ENCODE results near the gene SFMBT2.
"Not testable (repeated sequence)": the region's sequence is repeated elsewhere in the genome, so short reads cannot be mapped to it uniquely, and the experiment has no call there.

The SFMBT2 gene

DNA sequence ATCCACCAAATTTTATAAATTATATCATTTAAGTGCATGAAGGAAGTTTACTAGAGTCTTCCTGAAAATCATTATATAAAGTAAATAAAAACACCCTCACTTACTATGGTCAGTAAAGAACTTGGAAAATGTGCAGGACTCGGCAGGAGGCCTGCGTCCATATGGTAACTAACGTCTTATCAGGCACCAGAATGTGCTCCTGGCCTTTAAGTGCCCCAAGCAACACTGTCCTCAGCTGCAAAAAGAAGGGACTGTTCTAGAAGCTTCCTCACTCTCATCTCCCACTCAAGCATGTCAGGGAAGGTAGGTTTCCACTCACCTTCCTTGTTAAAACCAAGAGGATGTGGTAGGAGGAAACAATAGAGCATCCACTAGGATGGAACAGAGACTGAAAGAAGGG is 11.3 kb downstream of the SFMBT2 start:
- no peak overlapping the region for H3K4me3 ChIP-seq (ENCODE audit: low read depth, low read length)
- in situ Hi-C loops (cut with HindIII; ENCODE audit: low sequenced_read_pairs), result no loop called here
- no peak for DNase-seq (ENCODE audit: low read depth)
- TF ChIP-seq, protein P1, sequence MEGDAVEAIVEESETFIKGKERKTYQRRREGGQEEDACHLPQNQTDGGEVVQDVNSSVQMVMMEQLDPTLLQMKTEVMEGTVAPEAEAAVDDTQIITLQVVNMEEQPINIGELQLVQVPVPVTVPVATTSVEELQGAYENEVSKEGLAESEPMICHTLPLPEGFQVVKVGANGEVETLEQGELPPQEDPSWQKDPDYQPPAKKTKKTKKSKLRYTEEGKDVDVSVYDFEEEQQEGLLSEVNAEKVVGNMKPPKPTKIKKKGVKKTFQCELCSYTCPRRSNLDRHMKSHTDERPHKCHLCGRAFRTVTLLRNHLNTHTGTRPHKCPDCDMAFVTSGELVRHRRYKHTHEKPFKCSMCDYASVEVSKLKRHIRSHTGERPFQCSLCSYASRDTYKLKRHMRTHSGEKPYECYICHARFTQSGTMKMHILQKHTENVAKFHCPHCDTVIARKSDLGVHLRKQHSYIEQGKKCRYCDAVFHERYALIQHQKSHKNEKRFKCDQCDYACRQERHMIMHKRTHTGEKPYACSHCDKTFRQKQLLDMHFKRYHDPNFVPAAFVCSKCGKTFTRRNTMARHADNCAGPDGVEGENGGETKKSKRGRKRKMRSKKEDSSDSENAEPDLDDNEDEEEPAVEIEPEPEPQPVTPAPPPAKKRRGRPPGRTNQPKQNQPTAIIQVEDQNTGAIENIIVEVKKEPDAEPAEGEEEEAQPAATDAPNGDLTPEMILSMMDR (IDR thresholded peaks at IDR 0.05; ENCODE audit: low read depth, low read length, missing control alignments), result no peak

DNA sequence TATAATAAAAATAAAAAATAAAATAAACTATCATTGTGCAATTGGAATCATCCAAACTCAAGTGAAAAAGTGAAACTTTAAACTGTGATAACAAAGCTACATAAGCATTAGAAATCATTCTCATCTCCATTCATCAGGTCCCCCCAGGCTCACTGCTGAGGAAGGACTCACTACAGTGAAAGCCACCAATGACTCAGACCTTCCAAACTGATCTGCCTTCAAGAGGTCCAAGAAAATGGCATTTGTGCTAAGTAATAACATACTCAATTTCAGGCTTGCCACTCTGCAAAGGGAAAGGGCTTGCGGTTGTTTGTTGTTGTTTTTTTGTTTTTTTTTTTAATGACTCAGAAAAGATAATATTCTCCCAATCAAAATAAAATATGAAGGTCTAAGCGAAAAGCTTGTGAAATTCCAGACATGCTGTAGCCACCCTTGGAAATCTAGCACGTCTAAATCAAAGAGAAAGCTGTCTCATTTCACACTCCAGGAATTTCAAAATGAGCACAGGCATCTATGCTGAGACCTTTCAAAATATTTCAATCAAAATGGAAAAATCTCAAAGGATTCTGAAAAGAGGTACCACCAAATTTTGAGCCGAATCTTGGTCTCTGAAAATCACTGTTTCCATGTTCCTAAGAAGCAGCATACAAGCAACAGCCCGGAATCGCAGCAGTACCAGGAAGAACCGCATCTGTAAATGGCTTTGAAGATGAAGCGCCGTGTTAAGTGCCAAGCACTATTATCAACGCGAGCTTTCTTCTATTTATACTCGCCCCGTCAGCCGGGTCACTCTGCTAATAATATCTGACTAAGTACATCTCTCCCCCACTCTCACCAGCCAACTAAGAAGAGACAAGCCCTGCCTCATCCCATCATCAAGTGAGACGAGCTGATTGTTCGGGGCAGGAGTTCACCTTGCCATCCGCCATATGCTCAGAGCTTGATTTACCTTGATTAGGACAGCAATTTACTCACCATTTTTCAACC is 13.5 kb downstream of the SFMBT2 start:
- no peak for DNase-seq (ENCODE audit: low read depth)
- TF ChIP-seq, protein P1 (IDR thresholded peaks at IDR 0.05; ENCODE audit: low read depth, low read length, missing control alignments), result no peak
- in situ Hi-C loops (cut with HindIII; ENCODE audit: low sequenced_read_pairs), result no loop called here
- H3K4me3 ChIP-seq (ENCODE audit: low read depth, low read length), result no peak overlapping the region

DNA sequence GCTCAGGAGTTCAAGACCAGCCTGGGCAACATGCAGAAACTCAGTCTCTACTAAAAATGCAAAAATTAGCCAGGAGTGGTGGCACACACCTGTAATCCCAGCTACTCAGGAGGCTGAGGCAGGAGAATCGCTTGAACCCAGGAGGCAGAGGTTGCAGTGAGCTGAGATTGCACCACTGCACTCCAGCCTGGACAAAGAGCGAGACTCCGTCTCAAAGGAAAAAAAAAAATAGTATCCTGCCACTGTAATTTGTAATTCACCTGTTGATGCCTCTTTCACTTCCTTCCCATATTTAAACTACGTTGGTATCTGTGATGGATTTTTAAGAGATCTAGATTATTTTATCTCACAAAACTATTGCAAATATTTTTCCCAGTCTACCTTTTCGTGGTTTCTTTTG is 18.5 kb downstream of the SFMBT2 start:
- DNase-seq (ENCODE audit: low read depth); H3K4me3 ChIP-seq (ENCODE audit: low read depth, low read length); in situ Hi-C loops (cut with HindIII; ENCODE audit: low sequenced_read_pairs): not testable (repeated sequence)

DNA sequence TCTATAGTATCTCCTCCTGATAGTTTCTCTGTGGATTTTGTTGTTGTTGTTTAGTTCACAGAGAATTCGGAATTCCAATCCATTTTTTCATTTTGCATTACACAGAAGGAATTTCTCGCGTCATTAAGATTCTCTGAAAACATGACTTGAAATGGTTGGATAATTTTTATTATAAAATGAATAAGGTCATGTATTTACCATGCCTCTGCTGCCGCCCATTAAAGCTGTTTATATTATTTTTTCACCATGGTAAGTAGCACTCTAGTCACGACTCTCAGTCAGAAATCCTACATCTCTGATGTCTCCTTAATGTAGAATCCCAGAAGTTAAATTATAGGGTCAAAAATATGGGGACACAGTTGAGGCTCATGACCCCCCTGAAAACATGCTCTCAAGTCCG is 19.1 kb downstream of the SFMBT2 start:
- no peak for DNase-seq (ENCODE audit: low read depth)
- in situ Hi-C loops (cut with HindIII; ENCODE audit: low sequenced_read_pairs), result no loop called here
- no peak overlapping the region for H3K4me3 ChIP-seq (ENCODE audit: low read depth, low read length)
- TF ChIP-seq, protein P1 (IDR thresholded peaks at IDR 0.05; ENCODE audit: low read depth, low read length, missing control alignments), result no peak

DNA sequence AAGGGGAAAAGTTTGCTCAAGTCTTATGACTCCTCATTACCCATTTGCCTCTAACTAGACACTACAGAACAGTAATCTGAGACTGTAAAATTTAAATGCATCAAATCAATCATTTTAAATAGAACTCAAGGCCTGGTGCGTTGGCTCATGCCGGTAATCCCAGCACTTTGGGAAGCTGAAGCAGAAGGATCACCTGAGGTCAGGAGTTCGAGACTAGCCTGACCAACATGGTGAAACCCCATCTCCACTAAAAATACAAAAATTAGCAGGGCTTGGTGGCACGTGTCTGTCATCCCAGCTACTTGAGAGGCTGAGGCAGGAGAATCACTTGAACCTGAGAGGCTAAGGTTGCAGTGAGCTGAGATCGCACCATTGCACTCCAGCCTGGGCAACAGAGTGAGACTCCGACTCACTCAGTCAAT is 20.1 kb downstream of the SFMBT2 start:
- DNase-seq (ENCODE audit: low read depth); in situ Hi-C loops (cut with HindIII; ENCODE audit: low sequenced_read_pairs); H3K4me3 ChIP-seq (ENCODE audit: low read depth, low read length): not testable (repeated sequence)

DNA sequence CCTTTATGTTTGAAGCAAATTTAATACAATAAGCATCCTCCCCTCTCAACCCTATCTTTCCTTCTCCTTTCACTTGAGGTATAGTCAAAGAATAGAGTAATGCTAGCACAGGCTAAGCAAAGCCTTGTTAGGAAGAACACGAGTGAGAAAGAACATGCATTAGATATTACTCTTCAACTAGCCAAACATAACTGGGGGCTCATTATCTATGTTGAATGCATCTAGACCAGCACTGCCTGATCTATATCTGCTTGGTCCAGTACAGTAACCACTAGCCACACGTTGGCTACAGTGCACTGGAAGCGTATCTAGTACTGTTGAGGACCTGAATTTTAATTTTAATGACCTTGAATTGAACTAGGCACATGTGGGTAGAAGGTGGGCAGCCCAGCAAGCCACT is 21.0 kb downstream of the SFMBT2 start:
- DNase-seq (ENCODE audit: low read depth), result no peak
- in situ Hi-C loops (cut with HindIII; ENCODE audit: low sequenced_read_pairs), result no loop called here
- H3K4me3 ChIP-seq (ENCODE audit: low read depth, low read length), result no peak overlapping the region
- TF ChIP-seq, protein P1 (IDR thresholded peaks at IDR 0.05; ENCODE audit: low read depth, low read length, missing control alignments), result no peak

DNA sequence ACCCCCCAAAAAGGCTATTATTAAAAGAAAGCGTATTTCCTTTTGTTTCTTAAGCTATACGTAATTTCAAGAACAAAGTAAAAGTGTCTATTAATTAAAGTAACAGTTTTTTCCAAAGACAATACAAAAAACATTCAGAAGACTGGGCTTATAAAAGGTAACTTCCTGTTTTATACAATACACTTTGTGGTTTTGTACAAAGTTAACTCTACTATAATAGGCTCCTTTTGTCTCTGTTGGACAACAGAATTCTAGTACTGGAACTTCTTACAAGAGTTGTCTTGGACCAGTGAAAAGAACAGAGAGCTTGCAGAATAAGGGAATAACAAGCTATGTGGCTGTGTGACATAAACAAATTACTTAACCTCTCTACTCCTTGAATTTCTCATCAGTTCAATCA is 21.5 kb downstream of the SFMBT2 start:
- in situ Hi-C loops (cut with HindIII; ENCODE audit: low sequenced_read_pairs), result no loop called here
- no peak overlapping the region for H3K4me3 ChIP-seq (ENCODE audit: low read depth, low read length)
- TF ChIP-seq, protein P1 (IDR thresholded peaks at IDR 0.05; ENCODE audit: low read depth, low read length, missing control alignments), result no peak
- no peak for DNase-seq (ENCODE audit: low read depth)

Data from astrocyte of the cerebellum (primary cell).